Activated CD4-positive, alpha-beta T cell treated with anti-CD3 and anti-CD28 coated beads for 48 hours (primary cell): Measurements from ENCODE around the gene TM7SF3.
"Not testable (repeated sequence)": the region's sequence is repeated elsewhere in the genome, so short reads cannot be mapped to it uniquely, and the experiment has no call there.

Experiments used
- DNase-seq: peaks from one replicate; pipeline ENCODE4 v3.0.0-alpha.2; 2020

Gene TM7SF3

GRCh38 chr12:26976687-26977086 is 37.5 kb downstream of the TM7SF3 start:
- DNase-seq: no peak

- DNase-seq: peak; percentile 76
Observed at GRCh38 chr12:26971963-26972362, 42.2 kb downstream of the TM7SF3 start.

GRCh38 chr12:26970136-26970535 is 44.0 kb downstream of the TM7SF3 start:
- DNase-seq: no peak

GRCh38 chr12:26966842-26967241 is 47.3 kb downstream of the TM7SF3 start:
- DNase-seq: no peak

GRCh38 chr12:26963413-26963812 is 50.8 kb downstream of the TM7SF3 start:
- DNase-seq: no peak

GRCh38 chr12:26961803-26962202 is 52.4 kb downstream of the TM7SF3 start:
- DNase-seq: no peak

DNA sequence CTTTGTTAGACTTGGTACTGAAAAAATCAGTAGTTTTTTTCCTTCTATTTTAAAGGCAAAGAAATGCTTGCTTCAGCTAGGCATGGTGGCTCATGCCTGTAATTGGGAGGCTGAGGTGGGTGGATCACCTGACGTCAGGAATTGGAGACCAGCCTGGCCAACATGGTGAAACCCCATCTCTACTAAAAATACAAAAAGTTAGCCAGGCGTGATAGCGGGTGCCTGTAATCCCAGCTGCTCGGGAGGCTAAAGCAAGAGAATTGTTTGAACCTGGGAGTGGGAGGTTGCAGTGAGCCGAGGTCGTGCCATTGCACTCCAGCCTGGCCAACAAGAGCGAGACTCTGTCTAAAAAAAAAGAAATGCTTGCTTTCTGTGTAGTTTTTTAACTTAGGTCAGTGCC is 52.8 kb downstream of the TM7SF3 start:
- not testable (repeated sequence) for DNase-seq

- no peak for DNase-seq
Observed at GRCh38 chr12:26954027-26954426, 60.2 kb downstream of the TM7SF3 start.

- no peak for DNase-seq
Observed at GRCh38 chr12:26953447-26953846, 60.7 kb downstream of the TM7SF3 start.

GRCh38 chr12:26948309-26948708 is 65.9 kb downstream of the TM7SF3 start:
- no peak for DNase-seq

DNA sequence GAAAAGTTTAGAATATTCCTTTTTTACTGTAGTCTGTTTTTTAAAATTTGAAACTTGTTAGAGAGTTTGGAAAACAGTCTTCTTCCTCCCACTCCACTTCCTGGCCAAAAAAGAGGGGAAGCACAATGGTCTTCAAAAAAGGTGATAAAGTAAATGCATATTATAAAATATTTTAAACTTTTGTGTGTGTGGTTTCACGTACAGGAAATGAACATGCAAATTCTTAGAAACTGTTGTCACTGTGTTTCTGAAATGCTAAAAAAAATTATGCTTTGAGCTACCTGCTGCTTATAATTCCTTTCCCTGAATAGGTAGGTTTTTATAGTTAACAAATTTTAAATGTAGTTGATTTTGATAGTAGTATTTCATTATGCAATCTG is 73.0 kb downstream of the TM7SF3 start:
- no peak for DNase-seq

DNA sequence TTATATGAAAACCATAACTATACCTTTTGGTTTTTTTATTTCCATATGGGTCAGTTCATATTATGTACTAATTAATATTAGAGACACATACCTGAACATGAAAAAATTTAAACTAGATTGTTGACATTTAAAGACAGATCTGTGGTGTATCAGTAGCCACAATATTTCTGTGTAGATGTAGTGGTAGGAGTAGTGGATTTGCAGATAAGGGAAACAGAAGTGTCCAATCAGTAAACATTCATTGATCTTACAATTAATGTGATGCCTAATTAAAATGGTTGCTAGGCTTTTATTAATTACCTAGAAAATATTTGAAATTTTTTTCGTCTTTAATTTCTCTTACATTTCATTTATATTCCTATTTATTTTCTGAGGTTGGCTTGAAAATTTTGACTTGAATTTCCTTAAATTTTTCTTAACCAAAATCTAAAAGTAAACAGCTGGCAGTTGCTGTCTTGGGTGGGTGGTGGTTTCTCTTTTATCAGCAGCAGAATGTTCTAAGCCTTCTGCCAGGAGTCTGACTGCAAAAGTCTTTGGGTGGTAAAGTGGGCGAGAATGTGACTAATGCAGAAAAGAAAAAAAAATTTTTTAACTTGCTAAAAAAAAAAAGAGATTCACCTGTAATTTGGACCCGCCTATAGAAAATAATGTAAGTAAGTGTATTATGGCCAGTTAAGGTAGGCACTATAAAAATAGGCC is 73.5 kb downstream of the TM7SF3 start:
- DNase-seq: no peak

GRCh38 chr12:26939953-26940352 is 74.2 kb downstream of the TM7SF3 start:
- DNase-seq: no peak

GRCh38 chr12:26939192-26939832 is 74.9 kb downstream of the TM7SF3 start:
- no peak for DNase-seq

- peak; percentile 29 for DNase-seq
Observed at GRCh38 chr12:26938701-26939062, 75.5 kb downstream of the TM7SF3 start.

GRCh38 chr12:26937863-26938700 is 76.1 kb downstream of the TM7SF3 start, which contains the start of the genes FGFR1OP2 and INTS13:
FGFR1OP2 (plus strand) TSS chr12:26938470; CDS start chr12:26954159, 15,689 bp downstream.
INTS13 (minus strand) TSS chr12:26937981; CDS start chr12:26936803, 1,178 bp downstream.
- DNase-seq: peak; percentile 98

GRCh38 chr12:26937443-26937862 is 76.7 kb downstream of the TM7SF3 start:
- no peak for DNase-seq

DNA sequence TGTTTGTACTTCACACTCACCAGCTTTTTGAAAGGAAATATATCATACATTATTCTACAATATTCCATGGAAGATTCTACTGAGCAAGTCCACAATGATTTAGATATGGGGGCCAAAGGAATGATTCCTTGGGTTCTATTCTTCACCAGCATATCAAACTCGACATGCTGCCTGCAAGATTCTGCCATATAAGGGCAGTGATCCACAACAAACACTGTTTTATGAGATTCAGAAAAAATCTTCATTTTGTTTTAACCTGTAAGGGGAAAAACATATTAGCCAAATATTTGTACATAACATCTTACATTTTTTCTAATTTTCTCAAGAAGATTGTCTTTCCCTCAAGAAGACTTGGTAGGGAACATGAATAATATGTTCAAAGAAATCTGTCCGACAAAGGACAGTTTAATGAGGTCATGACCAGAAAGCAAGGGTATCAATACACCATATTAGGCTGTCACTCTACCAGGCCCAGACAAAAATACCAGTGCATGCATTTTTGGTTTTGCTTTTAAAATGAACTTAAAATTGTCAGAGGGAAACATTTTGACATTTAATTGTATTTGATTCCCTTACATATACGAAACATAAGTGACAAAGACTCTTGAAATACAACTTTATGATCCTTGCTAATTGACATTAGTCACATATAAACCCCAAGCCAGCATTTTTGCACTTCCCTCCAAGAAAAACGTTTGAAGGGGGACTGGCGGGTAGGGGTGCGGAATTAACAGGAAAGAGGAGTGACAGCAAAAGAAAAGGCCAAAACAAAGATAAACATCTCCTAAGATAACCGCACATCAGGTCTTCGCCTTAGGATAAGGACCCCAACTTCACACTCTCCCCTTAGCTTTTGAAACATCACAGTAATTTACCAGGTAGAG is 77.4 kb downstream of the TM7SF3 start:
- peak; percentile 15 for DNase-seq

GRCh38 chr12:26935636-26936378 is 78.4 kb downstream of the TM7SF3 start:
- peak; percentile 22 for DNase-seq

DNA sequence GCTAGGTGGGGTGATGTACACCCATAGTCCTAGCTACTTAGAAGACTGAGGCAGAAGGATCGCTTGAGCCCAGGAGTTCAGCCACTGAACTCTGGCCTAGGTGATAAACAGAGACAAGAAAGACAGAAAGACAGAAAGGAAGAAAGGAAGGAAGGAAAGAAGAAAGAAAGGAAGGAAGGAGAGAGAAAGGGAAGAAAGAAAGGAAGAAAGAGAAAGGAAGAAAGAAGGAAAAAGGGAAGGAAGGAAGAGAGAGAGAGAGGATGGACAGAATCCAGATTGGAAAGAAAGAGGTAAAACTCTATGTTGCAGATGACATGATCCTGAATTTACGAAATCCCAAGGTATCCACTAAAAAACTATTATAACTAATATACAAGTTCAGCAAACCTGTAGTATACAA is 84.6 kb downstream of the TM7SF3 start:
- no peak for DNase-seq

- no peak for DNase-seq
Observed at GRCh38 chr12:26928661-26929060, 85.5 kb downstream of the TM7SF3 start.
